ENCODE measurements around the gene ALDH1A3.

Gene ALDH1A3

GRCh38 chr15:100859970-100860828 is 19.4 kb upstream of the ALDH1A3 start:
- no peak for DNase-seq

GRCh38 chr15:100860829-100861510 is 18.7 kb upstream of the ALDH1A3 start:
- DNase-seq: no peak

- no peak for DNase-seq
Observed at GRCh38 chr15:100861511-100861991, 18.1 kb upstream of the ALDH1A3 start.

GRCh38 chr15:100862162-100862561 is 17.5 kb upstream of the ALDH1A3 start:
- no peak for DNase-seq

DNA sequence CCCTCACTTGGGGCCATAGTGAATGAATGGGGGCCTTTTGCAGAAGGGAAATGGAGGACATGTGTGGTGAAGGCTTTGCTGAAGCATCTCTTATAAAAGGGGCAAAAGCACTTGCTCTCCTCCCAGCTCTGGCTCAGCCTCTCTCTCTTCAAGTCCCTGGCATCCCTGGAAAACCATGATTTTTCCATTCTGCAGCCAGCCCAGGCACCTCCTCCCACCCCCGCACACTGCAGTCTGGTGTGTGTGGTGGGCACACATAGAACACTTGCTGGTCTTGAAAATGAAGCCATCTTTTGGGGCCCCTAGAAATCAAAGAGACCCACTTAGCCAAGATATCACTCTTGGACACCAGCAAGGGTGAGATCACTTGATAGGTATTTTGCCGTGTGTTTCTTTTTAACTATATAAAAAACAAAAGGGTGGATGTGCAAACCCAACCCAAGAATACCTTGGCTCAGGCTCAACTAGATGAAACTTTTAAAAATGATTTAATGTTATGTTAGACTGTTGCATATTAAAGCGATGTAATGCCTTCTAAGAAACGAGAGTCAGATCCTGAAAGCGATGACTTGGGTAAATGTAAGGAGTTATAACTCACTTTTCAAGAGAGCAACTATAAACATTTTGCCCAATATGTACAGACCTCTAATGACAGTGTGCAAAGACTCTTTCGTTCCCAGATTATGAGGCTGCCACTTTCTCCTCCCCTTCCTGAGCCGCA is 16.4 kb upstream of the ALDH1A3 start:
- no peak for DNase-seq

GRCh38 chr15:100863796-100864267 is 15.8 kb upstream of the ALDH1A3 start:
- no peak for DNase-seq

DNA sequence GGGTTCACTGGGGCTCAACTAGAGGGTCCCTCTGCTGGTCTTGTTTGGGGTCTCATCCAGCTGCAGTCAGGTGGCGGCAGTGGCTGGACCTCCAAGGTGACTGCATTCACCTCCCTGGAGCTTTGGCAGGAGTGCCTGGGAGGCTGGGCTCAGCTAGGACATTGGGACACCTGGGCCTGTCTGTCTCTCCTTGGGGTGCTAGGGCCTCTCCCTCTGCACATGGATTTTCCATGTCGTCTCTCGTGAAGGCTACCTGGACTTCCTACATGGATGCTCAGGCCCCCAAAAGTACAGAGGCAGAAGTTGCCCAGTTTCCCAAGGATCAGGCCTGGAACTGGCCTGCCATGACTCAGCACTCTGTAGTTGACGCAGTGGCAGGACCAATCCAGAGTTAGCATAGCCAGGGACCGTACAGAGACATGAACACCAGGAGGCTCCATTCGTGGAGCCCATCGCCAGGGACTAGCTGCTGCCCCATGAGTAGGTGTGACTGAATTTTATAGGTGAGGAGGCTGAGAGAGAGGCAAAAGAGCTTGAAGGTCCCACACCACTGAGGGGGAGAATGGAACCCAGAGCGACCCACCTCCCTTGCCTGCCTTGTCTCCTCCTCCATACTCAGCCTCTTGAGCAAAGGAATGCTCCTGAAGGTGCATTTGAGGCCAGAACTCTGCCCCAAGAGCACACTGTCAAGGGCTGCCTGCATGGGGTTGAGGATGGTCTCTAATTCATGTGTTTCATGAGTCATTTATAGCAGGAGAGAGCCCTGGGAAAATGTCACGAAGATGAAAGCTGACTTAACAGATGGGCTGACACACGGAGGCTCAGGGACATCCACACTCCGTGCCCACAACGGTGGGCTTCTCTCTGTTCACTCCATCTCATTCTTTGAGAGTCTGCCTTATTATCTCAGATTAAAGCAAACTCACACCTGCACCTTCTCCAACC is 13.0 kb upstream of the ALDH1A3 start:
- DNase-seq: no peak

DNA sequence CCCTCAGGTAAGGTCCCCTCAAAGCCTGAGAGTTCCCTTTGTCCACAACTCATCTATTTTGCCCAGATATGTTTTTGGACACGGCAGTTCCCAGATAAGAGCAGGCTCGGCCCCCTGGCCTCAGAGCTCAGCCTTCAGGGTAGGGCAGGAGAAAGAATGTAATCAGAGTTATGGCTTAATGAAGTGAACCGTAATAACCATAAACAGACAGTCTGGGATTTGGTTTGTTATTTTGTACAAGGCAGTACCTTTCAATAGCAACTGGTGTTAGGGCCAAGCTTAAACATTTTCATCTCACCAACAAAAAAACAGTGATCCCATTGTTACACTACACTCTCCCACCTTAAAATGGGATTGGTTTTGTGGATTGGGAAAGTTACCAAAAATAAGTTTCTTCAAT is 12.2 kb upstream of the ALDH1A3 start:
- no peak for DNase-seq

GRCh38 chr15:100869151-100869999 is 10.3 kb upstream of the ALDH1A3 start:
- DNase-seq: no peak

GRCh38 chr15:100873029-100873677 is 6.5 kb upstream of the ALDH1A3 start:
- DNase-seq: no peak

DNA sequence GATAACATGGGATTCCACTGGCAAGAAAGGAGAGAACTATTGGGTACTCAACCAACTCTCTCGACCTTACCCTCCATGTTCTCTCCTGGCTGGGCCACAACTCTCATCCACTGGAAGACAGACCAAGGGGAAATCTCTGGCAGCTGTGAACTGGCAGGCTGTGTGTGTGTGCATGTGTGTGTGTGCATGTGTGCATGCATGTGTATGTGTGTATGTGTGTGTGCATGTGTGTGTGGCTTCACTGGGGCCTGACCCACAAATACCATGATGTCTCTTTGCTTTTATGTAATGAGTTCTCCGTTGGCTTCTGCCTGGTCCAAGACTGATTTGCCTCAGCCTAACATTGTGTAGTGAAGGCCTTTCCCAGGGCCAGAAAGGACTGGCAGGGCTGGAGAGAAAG is 4.1 kb upstream of the ALDH1A3 start:
- DNase-seq: no peak

DNA sequence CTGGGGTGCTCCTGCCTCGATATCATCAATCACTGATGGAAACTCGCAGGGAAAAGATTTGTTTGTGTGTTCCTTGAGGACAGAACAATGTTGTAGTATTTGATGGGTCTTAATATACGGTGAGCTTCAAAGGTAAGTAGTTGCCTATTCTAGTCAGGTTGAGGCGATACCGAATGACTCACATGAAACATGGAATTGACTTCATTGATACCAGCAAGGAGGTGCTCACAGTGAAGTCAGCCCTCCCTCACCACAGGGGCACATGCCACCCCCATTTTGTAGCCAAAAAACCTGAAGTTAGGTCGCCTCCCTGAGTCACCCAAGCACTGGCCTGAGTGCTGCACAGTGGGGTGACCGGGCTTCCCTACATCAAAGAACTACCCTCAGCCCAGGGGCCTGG is 3.7 kb upstream of the ALDH1A3 start:
- DNase-seq: no peak

DNA sequence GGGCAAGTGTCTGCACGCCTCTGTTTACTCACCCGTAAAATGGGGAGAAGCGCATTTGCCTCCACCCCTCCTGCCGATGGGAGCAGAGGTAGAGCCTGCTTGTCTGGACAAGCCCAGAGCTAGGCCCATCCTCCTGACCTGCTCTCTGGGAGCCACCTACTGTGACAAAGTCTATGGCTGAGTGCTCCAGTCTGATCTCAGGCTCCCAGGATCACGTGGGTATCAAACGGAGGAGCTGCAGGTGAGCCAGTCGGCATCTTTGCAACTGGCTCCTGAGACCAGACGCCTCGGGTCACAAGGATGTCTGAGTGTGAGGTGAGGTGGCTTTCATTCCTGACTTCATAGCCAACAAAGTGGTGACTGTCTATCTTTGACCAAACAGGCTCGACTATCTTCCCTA is 2.1 kb upstream of the ALDH1A3 start:
- DNase-seq: no peak

DNA sequence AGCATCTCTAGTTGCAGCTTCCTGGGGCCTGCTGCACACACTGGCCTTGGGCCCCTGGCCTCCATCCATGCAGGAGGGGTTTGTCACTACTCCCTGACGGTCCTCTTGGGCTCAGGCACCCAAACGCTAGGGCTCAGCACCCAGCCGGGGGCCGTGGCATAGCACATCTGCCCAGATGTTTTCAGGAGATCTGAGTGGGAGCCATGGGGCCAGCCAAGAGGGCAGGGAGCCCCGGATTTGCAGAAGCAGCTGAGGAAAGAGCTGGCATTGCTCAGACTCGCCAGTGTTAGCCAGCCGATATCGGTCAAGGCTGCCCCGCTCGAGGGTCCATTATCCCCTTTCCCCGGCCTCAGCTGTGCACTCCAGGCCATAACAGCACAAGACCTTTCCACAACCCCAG is 1.5 kb upstream of the ALDH1A3 start:
- no peak for DNase-seq

DNA sequence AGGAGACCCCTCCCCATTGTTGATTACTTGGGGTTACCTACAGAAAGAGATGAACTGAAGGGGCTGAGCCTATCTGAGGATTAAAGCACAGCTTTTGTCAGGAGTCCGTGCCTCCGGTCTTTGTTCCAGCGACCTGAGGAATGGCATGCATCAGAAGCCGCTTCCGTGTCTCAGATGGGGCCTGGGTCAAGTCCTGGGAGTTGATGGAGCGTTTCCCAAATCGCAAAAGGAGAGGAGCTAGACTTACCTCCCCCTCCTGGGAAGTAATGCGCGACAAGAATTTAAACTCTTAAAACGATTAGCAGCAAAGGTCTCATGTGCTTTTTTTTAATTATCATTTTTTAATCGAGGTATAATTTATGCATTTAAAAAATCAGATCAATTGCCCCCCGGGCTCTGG is 983 bp upstream of the ALDH1A3 start:
- no peak for DNase-seq

DNA sequence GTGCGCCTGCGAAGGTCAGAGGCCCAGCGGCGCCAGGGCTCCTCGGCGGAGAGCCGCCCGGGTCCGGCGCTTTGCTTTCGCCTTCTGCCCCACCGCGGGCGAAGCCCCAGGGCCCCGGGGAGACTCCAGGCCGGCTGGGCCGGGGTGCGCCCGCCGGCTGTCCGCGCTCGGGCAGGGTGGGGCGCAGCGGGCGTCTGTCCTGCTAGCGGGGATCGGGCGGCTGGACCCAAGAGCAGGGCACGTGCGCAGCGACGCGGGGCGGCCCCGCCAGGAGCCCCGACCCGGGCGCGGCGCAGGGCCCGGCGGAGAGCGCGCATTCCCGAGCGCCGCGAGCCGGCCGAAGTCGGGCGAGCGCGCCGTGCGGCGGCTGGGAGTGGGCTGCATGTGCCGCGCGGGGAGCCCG is 569 bp upstream of the ALDH1A3 start:
- no peak for DNase-seq

GRCh38 chr15:100880139-100880896 is 687 bp downstream of the ALDH1A3 start:
- no peak for DNase-seq

GRCh38 chr15:100880897-100881242 is 1.2 kb downstream of the ALDH1A3 start:
- DNase-seq: no peak

DNA sequence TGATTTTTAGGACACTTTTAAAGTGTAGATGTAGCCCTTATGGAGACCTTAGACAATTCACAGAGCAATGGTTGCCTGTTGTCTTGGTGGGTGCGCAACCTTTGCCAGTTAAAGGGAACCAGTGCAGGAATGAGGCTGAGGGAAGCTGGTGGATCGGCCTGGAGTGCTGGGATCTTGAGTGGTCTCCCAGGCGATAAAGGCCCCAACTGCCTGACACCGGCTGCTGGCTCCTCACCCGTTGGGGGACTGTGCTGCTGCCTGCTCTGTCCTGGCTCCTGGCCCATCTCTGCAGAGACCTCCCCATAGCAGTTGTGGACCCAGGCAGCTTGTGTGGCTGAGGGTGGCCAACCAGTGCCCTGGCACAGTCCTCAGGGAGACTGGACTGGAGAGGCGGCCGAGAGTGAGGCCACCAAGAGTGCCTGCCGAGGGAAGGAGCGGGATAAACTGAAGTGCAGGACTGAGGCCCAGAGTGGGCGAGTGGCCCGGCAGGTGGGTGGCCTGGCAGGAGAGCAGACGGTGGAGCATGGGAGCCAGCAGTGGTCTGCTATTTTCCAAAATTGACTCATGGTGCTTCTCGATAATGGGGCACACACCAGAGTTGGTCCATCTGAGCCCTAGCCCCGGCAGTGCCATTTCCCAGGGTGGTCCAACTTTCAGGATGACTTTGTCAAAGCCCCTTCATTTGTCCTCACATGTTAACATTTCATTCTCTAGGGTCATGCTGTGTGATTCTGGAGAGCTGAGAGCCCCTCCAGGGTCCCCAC is 2.1 kb downstream of the ALDH1A3 start:
- no peak for DNase-seq
